GM21515 (cell line): ENCODE measurements around the gene UBE2G1.

Experiments used
- ATAC-seq: cut with Tn5 transposase; IDR thresholded peaks from one replicate; pipeline ENCODE4 v1.9.1; 2021; ENCODE audit not compliant: unreplicated experiment

Gene UBE2G1

DNA sequence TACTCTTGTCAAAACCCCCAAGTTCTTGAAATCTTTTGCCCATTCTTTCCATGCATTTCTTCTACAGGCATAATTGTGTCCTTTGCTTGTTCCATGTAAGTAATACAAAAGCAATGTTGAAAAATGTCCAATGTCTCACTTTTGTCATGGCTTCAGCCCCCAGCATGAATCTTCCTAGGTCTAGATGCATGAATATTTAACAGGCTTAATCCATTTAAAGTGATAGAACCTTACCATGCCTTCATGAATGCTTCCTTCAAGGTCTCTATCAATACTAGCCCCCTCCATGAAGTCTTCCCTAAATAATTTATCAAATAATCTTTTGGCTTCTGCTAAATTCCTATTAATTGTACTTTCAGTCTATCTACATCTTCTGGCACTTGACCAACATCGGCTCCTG is 56.6 kb downstream of the UBE2G1 start:
- ATAC-seq = no peak

DNA sequence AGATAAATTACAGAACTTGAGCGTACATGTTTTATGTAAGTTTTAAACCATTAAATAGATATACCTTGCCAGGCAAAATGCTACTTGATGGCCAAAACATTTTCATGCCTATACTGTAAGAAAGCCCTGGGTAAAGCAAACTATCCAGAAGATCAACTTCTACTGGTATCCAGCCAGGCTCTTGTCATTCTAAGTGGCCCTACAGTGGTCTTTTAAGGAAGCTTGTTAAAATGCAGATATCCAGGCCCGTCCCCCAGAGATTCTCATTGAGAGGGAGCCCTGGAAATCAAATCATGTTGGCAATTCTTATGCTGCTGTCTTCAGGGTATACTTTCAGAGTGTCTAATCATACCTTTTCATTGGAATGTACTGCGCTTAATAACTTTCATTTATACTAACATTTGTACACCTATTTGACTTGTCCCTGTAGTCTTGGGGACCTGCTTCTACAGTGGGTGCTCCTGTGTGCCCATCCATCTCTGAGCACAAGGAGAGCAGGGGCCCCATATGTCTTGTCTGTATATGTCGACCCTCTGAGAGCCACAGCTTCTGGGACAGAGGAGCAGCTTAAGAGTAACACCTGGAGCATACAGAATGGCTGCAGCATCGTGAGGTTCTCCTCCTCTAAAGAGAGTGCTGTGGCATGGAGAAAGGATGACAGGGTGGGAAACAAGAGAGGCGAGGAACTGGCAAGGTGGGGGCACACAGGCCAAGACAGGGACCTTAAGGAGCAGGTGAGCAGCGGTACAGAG is 59.1 kb downstream of the UBE2G1 start:
- no peak for ATAC-seq

DNA sequence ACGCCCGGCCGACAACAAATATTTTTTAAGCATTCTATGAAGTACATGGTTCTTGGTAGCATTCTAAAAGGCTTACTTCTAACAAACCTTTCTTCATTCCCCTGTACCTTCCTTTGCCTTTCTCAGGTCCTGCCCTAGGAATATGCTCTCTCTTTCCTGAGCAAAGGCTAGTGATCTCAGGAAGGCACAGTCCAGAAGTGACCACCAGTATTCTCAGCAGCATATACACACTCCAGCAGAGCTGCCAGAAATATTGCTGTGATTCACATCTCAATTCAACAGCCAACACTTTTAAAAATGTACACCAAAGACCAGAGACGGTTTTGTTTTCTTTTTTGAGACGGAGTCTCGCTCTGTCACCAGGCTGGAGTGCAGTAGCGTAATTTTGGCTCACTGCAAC is 61.3 kb downstream of the UBE2G1 start:
- ATAC-seq = no peak

DNA sequence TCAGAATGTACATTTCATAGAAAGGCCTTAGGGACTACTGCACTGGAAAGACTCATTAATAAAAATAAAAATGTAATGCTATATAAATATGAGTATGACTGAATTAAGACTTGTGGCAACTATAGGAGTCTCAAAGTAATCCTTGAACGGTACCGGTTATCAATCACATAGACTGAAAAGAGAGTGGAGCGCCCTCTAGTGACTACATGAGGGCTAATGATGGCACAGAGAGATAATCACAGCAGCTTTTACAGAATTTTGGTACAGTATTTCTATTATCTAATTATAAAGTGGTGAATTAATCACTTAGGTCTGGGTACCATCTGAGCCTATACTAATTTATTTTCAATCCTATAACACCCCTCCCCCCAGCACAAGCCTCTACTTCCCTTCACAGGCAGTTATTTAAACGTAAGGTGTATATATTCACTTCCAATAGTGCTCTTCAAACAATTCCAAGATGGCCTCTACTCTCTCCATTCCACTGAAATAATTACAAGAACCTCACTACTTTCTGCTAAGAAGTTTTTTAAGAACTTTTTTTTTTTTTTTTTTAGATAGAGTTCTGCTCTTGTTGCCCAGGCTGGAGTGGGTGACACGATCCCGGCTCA is 62.0 kb downstream of the UBE2G1 start:
- ATAC-seq = no peak

DNA sequence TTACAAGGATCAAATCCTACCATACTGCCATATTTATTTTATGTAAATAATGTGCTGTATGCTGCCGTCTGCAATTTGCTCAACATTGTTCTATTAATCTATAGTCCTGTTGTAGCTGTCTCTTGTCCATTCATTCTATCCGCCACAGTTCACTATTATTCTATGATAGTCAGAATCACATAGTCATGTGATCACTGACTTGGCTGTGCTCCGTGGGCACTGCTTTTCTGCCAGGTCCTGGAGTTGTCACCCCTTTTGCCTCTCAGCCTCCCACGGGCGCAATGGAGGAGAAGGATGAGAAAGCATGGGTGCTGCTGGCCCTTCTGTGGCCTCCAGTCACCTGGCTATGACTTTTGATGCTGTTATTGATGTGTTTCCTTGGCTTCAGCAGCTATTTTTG is 65.4 kb downstream of the UBE2G1 start:
- no peak for ATAC-seq

DNA sequence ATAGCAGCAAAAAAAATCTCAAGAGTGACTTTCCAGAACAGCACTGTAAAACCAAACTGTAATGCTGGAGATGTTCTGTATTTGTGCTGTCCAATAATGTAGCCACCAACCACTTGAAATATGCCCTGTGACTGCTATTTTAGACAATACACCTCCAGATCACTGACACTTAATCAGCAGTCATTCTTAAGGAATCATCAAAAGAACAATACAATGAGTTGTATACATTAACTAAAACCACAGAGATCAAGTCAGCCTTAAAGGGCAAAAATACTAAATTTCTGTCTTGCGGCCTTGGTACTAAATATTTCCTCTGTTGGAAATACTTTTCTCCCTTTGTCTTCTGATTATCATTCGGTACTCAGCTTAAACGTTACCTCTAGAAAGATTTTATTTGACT is 69.1 kb downstream of the UBE2G1 start:
- ATAC-seq = no peak

DNA sequence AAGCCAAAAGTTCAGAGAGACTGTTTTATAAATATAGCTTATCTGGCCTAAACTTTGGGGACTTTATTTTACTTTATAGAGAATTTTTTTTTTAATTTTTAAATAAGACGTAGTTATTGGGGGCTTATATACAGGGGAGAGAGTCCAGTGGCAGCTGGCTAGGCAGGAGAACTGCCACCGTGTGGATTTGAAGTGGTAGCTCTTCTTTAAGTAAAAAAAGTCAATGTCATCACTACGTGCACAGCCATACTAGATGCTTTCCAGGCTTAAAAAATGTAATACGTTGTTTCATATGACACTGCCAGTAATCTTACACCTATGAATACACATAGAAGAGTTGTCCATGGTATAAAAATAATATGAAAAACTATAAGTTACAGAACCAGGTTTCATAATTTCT is 70.8 kb downstream of the UBE2G1 start:
- no peak for ATAC-seq

DNA sequence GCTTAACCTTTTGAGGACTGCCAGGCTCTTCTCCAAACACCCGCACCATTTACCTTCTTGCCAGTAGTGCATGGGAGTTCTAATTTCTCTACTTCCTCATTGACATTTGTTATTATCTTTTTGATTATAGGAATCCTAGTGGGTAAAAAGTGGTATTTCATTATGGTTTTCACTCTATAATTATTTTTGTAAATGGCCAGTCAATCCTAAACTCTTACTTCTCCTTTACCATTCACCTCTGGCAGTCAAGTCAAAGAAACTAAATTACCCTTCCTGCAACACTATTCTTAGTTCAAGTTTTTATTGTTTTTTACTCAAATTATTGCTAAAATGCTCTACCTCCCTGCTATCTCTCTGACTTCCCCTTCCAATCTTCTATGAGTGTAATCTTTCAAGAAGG is 72.9 kb downstream of the UBE2G1 start:
- no peak for ATAC-seq

DNA sequence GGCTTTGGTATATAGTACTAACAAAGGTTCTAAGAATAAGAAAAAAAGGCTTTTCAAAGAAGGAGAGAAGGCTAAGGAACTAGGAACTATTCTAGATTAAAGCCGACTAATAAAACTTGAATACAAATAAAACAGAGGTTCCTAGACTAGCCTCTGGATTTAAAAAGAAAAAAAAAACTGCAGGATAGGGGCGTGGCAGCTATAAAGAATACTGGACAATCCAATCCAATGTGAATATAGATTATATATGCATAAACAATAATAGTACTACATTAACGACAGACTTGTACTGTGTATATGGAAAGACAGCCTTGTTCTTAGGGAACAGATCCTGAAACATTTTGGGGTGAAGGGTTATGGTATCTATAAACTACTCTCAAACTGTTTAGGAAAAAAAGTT is 78.8 kb downstream of the UBE2G1 start:
- ATAC-seq = no peak

DNA sequence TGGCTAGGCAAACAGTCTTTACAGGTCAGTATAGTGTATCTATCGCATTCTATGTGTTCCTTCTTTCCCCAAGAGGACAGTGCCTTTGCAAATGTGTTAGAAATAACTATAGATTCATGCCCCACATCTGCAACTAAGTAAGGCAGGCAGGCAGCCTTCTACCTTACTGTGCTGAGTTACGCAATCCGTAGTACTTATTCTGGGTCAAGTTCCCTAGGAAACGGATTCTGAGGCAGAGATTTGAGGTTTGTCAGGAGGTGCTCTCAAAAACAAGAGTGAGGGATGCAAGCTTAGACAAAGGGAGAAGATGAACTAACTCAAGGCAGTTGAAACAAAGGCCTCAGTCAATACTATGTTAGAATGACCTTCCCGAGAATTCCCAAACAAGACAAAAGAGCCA is 90.0 kb downstream of the UBE2G1 start:
- no peak for ATAC-seq

DNA sequence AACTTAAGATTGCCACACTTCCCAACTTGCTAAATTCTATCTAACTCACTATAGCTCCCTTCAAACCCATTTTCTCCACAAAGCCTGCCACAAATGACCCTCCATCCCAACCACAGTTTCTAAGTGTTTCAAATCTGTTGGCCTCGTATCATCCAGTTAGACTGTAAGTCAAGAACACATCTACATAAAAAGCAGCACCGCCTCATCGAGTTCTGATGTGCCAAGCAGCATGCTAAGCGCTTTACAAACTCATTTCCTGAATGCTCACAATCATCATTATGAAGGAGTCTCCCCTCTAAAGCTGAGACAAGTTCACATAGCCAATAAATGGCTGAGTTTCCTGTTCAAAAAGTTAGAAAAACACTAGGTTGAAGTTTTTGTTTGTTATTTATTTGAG is 93.5 kb downstream of the UBE2G1 start:
- ATAC-seq = no peak

DNA sequence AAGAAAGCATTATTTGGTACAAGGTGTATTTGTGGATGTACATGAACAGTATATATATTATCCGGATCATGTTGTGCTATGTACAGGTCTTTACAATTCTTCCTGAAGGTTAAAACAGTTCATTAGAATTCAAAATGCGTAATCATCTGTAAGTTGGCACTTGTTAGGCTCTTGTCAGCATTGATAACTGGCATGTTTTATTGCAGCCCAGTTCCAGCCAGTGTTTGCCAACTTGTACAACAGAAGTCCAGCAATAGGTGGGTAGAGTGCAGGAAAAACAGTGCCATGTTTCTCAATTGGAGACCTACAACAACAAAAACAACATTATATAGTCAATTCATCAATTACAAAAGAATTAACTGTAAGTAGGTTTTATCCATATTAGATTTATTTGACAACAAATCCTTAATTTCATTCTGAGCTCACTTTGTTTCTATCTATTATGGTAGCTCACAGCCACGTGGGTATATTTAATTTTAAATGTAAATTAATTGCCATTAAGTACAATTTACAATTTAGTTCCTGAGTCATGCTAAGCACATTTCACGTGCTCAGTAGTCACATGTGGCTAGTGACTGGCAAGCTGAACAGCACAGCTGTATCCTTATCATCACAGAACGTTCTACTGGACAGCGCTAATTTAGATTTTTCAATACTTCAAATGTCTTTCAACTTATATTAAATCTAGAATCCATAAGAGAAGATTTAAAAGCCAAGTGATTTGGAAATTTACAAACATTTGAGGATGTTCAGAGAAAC is 94.1 kb downstream of the UBE2G1 start:
- ATAC-seq = no peak

DNA sequence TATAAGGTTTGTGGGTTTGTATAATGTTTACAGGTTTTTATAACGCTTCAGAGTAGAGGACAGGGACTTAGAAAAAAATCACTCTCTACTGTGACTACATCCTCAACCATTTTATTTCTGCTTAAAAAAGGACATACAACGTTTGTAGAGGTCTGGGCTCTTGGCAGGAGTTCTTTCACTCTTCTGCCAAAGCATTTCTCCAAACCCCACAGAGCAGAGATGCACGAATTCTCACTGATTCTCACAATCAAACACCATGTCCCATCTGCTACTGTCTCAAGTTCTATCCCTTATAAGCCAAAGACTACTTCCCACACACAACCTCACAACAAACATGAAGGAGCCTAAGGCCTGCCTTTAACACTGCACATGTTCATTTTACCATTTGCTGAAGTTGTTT is 95.7 kb downstream of the UBE2G1 start:
- ATAC-seq = no peak

DNA sequence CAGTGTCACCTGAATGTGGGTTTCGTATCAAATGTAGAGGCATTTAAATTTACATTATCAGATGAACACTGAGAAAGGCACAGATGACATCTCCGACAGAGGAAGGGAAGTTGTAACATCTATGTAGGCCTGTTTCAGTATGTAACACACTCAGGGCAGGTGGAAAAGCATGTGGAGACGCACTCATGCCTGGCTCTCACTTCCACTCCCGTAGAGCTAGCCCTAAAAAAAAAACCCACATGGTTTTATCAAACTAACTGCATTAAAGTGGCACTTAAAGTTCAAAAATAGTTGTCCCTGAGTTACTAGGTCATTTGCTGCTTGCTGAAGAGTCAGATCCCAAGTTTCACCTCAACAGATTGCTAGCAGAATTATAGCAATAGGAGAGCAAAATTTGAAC is 96.6 kb downstream of the UBE2G1 start:
- ATAC-seq = no peak

DNA sequence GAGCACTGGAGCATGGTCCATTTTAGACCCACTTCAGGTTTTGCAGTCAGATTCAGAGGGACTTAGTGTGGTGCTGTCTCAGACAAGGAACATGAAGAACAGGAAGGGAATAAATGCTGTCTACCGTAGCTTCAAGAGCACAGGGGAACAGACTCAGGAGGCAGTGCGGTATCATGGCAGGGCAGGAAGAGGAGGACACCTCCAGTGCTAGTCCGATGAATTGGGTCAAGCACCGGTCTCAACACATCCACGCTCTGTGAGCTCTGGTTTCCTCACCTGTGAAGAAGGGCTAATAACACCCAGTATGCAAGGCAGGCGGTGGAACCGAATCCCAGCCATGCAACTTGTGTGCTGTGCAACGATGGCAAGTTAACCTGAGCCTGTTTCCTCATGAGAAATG is 99.1 kb downstream of the UBE2G1 start:
- ATAC-seq = no peak

DNA sequence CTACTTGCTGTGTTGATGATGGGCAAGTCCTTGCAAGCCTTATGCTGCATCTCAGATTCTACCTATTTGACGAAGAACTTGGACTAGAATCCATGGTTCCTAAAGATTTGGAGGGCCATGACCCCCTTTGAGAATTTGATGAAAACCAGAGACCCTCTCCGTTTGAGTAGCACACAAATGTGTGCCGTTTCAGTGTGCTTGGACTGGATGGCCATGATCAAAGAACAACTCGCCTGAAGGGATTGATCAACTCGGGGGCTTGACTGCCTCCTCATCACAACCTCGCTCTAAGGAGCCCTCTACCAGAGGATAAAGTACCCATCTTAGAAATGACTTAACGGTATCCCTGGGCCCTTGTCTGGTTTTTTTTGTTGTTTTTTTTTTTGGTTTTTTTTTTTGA is 99.9 kb downstream of the UBE2G1 start:
- no peak for ATAC-seq

DNA sequence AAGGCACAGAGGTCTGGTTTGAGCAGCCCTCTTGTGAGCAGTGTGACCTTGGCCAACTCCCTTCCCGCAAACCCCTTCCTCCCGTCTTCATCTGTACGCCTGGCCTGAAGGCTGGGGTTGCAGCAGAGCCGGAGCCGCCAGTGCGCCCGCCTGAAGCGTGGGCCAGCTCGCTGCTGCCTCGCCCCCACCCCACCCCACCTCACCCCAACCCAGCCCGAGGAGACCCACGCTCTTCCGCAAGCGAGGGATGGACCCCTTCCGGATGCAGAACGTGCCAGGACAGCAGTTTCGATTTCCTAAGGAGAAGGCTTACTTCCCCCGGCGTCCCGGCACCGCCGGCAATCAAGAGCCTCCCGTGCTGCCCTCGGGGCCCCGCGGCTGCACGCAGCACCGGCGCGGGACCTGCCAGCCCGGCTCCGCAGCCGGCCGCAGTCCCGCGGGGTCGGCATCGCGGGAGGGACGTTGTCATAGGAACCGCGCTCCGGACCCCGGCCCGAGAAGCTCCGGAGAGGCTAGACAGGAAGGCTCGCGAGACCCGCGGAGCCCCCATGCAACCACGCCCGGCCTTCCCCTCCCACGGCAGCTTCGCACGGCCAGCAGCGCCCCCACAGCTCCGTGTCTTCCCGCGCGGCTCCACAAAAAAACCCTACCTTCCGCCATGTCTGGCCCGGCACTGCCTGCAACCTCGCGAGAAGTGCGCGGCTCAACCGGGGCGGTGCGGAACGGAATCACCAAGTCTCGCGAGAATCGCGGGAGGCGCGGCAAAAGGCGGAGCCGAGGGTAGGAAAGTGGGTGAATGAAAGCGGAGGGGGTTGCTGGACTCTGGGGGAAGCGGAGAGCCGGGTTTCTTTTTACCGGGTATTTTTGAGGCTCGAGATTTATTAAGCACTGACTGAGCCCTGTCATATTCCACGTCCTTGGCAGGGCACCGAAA is 102.9 kb downstream of the UBE2G1 start, which contains the start of gene ANKFY1:
Gene ANKFY1, minus strand, starts transcription at position 698 of the 934 bp plus-strand sequence. Its CDS starts 38 bp downstream, at position 660.
- peak; percentile 79 for ATAC-seq

DNA sequence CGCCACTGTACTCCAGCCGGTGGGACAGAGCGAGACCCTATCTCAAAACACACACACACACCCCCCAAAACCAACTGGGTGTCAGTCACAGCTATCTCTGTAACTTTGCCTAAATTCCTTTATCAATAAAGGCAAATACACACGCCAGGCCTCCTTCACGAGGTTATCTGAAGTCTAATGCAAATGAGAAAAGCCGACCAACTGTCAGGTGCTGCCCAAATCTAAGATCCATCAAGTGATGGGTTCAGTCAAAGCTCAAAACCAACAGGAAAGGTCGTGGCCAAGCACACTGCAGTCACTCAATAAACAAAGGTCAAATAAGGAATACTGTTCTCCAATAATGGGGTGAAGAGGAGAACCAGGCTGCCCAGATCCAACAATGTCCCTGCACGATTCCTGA is 103.8 kb downstream of the UBE2G1 start:
- ATAC-seq = no peak

DNA sequence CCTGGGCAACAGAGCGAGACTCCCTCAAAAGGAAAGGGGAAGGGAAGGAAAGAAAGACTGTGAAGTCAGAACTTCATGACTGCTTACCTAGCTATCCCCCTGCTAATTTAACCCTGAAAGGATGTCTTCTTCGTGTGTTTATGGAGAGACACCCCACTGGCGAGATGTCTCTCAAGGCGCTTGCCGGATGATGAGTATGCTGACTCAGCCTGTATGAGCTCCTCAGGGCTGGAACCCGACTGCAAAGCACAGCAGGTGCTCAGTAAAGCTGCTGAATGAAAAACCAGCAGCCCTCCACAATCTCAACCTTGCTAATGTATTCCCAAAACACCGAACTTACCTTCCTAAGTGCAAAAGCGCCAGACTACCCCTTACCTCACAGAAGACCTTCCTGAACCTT is 105.0 kb downstream of the UBE2G1 start:
- no peak for ATAC-seq

DNA sequence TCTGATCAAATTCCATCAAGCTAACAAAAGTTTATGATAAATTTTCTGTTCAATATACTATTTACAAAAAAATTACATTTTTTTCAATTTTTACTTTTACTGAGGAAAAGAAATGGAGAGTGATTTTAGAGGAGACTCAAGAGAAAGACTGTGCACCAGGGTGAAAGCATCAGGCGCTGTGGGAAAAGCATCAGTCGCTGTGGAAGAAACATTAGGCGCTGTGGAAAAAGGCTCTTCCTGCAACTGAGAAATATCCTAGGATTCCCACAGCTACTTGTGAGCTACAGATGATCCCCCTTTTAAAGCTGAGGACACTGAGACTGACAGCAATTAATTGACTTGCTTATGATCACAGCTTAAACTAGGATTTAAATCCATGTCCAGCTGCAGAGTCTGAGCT is 107.6 kb downstream of the UBE2G1 start:
- no peak for ATAC-seq

DNA sequence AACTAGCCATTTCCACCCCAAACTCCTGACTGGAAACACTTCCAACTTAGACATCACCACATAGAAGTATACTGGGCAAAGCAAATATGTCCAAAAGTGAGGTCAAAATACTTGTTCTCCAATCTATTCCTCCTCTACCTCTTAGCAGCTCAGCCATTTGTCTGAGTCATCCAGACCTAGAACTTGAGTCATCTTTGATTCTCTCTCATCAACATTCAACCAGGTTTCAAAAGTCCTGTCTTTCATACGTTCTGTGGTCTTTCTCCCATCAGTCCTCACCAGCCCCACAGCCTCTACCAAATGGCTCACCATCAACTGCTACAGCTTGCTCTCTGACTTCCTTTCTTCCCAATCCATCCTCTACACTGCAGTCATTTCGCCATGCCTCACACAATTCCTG is 109.5 kb downstream of the UBE2G1 start:
- no peak for ATAC-seq
